ENCODE measurements around the gene AHDC1. TPM values are rescaled to one million over a fixed set of nuclear protein-coding genes. Genes with fewer than 3 reads are reported as not detected.

The AHDC1 gene
- total and polyA plus RNA-seq, 2 of the 13 experiments (the other 11 are each of a cell fraction or from before 2014, with no cell fraction given), result 1.0 to 2.7 TPM

DNA sequence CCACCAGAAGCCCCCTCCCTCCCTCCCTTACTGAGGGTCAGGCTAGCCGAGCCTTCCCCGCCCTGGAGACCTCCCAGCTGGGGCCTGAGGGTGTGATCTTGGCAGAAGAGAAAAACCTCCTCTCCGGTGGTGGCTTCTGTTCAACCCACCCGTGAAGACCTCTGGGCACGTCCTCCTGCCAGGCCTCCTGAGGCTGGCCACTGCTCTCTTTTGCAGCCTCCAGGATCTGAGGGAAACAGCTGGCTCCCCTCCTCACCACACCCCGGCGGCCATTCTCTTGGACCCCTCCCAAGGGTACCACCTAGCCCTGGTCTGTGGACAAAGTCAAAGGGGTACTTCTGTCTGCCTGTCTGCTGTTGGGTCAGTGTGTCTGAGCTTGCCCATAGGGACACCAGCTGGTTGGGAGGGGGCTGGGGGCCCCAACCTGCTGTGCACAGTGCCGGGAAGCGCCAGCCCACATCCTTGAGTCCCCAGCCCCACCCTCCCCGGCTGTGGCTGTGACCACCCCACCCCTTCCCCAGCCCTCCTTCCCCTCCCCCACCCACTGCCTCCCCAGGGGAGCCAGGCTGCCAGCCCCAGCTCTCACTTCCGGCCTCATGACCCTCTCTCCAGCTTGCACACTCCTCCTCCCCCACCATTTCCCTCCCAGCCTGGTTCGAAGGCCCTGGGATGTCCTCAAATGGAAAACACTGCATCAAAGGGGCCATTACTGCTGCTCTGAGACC, 48.1 kb downstream of the AHDC1 start:
- H3K9me3 ChIP-seq (ENCODE audit: low read length), result no peaks in the 10 kb centered on the region
- H3K4me1 ChIP-seq (ENCODE audit: insufficient read depth, low read length), result peaks cover 50% of the 10 kb centered on the region
- H3K36me3 ChIP-seq (replicated peaks in 1 of 2; ENCODE audit: control insufficient read depth in 1 of 2, insufficient read depth in 2 of 2, low read length in 2 of 2), result peaks cover 6 to 12% of the 10 kb centered on the region in 2 experiments; a peak in 3 of 5 replicates
- no peaks in the 10 kb centered on the region for H3K79me2 ChIP-seq (ENCODE audit: insufficient read depth, low read length)
- DNase-seq (ENCODE audit: low spot score), result no peak
- TF ChIP-seq TBX2 (CRISPR knock-in tag; IDR thresholded peaks at IDR 0.05; ENCODE audit: borderline replicate concordance), result no peak
- no peak overlapping the region for H3K27ac ChIP-seq (ENCODE audit: extremely low read length, insufficient read depth, low read length)
- ChIA-PET POLR2A (interaction anchor here (1.0 to 3.2 kb wide), 12 partner anchors 10 to 66 kb away, joined by 3 to 26 read pairs (median 10); partner anchors contain the start of genes AHDC1 and WASF2), CTCF (ENCODE audit: low intra/inter-chr PET ratio, low total read pairs) (interaction anchor here (1.1 to 2.0 kb wide), 5 partner anchors 12 to 107 kb away, joined by 3 to 24 read pairs (median 4); partner anchors contain the start of gene AHDC1)
- H2AFZ ChIP-seq (ENCODE audit: low read length), result no peak overlapping the region
- intact Hi-C loops (cut with micrococcal nuclease; ENCODE audit: unreplicated experiment) (loop anchor here (1.0 kb wide), 1 partner anchor 50 kb away; no protein-coding TSS in a partner anchor), in situ Hi-C loops (cut with HindIII; ENCODE audit: extremely low pct_ligation_motif_present, low pct_unique_long_range_greater_than_20kb) (loop anchor here (5.0 kb wide), 1 partner anchor 51 kb away; no protein-coding TSS in a partner anchor)
- no peak for ATAC-seq
- 91% methylated on average over 8 of the region's 12 CpGs for WGBS (ENCODE audit: low lambda C conversion rate)
- H3K9ac ChIP-seq (ENCODE audit: insufficient read depth, low read depth, low read length), result no peak overlapping the region
- no peak overlapping the region for H3K4me2 ChIP-seq (ENCODE audit: low read depth, low read length)
- FAIRE-seq, result no peak
- no peaks in the 10 kb centered on the region for H3K27me3 ChIP-seq (ENCODE audit: control insufficient read depth in 1 of 2, insufficient read depth in 2 of 2, low read length in 2 of 2)
- BruUV-seq (replicated peaks), result no TSS peak
- H4K20me1 ChIP-seq (ENCODE audit: insufficient read depth, low read length), result no peaks in the 10 kb centered on the region
- H3K4me3 ChIP-seq (replicated peaks in 1 of 3; ENCODE audit: insufficient read depth in 1 of 3, low read depth in 2 of 3, low read length in 3 of 3), result no peak overlapping the region

DNA sequence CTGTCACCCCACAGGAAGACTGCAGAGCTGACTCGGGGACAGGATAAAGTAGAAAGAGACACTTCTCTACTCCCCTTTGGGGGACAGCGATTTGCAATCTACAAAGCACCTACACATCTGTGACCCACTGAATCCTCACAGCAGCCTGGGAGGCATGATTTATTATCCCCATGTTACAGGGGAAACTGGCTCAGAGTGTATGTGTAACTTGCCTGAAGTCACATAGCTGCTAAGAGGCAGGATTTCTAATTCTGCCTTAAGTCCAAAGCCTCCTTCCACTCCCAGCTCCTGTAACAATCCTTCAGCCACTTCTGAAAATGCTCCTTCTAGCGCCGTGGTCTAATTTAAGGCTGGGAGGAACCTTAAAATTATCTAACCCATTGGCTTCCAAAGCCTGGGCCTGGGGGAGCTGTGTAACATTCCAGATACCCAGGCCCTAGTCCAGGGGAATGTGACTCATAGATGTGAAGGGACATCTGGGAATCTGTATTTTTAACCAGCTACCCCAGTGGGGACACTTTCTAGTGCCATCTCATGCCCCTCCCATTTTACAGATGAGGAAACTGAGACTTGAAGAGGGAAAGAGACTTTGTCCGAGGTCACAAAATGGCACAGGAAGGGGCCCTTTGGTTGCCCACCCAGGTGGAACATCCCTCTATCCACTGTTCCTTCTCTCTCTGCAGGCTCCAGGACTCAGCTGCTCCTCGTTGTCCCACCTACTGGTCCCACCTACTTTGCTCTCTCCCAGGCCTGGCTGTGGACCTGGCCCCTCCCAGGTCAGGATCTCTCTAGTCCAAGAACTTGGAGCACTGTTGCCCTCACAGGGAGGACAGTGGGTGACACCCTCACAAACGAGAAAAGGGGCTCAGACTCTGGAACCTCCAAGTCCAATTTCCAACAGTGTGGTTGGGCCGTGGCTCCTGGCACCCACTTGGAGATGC, 48.9 kb downstream of the AHDC1 start:
- POLR2A ChIA-PET, result interaction anchor here (0.7 to 2.0 kb wide), 11 partner anchors 9 to 52 kb away, joined by 3 to 20 read pairs (median 5); partner anchors contain the start of gene AHDC1
- H3K79me2 ChIP-seq (ENCODE audit: insufficient read depth, low read length), result no peaks in the 10 kb centered on the region
- intact Hi-C loops (cut with micrococcal nuclease; ENCODE audit: unreplicated experiment) (no loop called here), in situ Hi-C loops (cut with HindIII; ENCODE audit: extremely low pct_ligation_motif_present, low pct_unique_long_range_greater_than_20kb) (loop anchor here (5.0 kb wide), 1 partner anchor 52 kb away; no protein-coding TSS in a partner anchor)
- 68% methylated on average over 8 of the region's 8 CpGs for WGBS (ENCODE audit: low lambda C conversion rate)
- H4K20me1 ChIP-seq (ENCODE audit: insufficient read depth, low read length), result no peaks in the 10 kb centered on the region
- H3K4me3 ChIP-seq (replicated peaks in 1 of 3; ENCODE audit: insufficient read depth in 1 of 3, low read depth in 2 of 3, low read length in 3 of 3), result peak overlapping the region in 1 of 3 experiments; percentile 21; a peak in 2 of 6 replicates
- no peak for FAIRE-seq
- peaks cover 43% of the 10 kb centered on the region for H3K4me1 ChIP-seq (ENCODE audit: insufficient read depth, low read length)
- CTCF ChIA-PET (ENCODE audit: low intra/inter-chr PET ratio, low total read pairs), result no interaction called here
- H3K27ac ChIP-seq (ENCODE audit: extremely low read length, insufficient read depth, low read length), result peak overlapping the region; percentile 54
- no peaks in the 10 kb centered on the region for H3K27me3 ChIP-seq (ENCODE audit: control insufficient read depth in 1 of 2, insufficient read depth in 2 of 2, low read length in 2 of 2)
- H3K4me2 ChIP-seq (ENCODE audit: low read depth, low read length), result peak overlapping the region; percentile 46
- ATAC-seq, result no peak
- H2AFZ ChIP-seq (ENCODE audit: low read length), result no peak overlapping the region
- peak overlapping the region; percentile 46 for H3K9ac ChIP-seq (ENCODE audit: insufficient read depth, low read depth, low read length)
- no TSS peak for BruUV-seq (replicated peaks)
- no peak for DNase-seq (ENCODE audit: low spot score)
- H3K9me3 ChIP-seq (ENCODE audit: low read length), result no peaks in the 10 kb centered on the region
- peaks cover 8% of the 10 kb centered on the region in 2 experiments; a peak in 3 of 5 replicates for H3K36me3 ChIP-seq (replicated peaks in 1 of 2; ENCODE audit: control insufficient read depth in 1 of 2, insufficient read depth in 2 of 2, low read length in 2 of 2)
- TF ChIP-seq ZNF263 (CRISPR knock-in tag; IDR thresholded peaks at IDR 0.05), result peak; percentile 88
- no peak for TF ChIP-seq MEF2D (CRISPR knock-in tag; IDR thresholded peaks at IDR 0.05)
- TF ChIP-seq SPEN (CRISPR knock-in tag; IDR thresholded peaks at IDR 0.05; ENCODE audit: low read depth), result no peak
- TF ChIP-seq ZNF121 (CRISPR knock-in tag; IDR thresholded peaks at IDR 0.05), result no peak
- TF ChIP-seq, protein P1, sequence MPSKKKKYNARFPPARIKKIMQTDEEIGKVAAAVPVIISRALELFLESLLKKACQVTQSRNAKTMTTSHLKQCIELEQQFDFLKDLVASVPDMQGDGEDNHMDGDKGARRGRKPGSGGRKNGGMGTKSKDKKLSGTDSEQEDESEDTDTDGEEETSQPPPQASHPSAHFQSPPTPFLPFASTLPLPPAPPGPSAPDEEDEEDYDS (CRISPR knock-in tag; IDR thresholded peaks at IDR 0.05), result no peak
- no peak for TF ChIP-seq TCF7L2 (IDR thresholded peaks at IDR 0.05; ENCODE audit: low read depth, low read length)
- TF ChIP-seq ZNF501 (CRISPR knock-in tag; IDR thresholded peaks at IDR 0.05), result peak; percentile 39; the same call in 1 of the 2 replicates
- TF ChIP-seq, protein P2, sequence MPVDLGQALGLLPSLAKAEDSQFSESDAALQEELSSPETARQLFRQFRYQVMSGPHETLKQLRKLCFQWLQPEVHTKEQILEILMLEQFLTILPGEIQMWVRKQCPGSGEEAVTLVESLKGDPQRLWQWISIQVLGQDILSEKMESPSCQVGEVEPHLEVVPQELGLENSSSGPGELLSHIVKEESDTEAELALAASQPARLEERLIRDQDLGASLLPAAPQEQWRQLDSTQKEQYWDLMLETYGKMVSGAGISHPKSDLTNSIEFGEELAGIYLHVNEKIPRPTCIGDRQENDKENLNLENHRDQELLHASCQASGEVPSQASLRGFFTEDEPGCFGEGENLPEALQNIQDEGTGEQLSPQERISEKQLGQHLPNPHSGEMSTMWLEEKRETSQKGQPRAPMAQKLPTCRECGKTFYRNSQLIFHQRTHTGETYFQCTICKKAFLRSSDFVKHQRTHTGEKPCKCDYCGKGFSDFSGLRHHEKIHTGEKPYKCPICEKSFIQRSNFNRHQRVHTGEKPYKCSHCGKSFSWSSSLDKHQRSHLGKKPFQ (CRISPR knock-in tag; IDR thresholded peaks at IDR 0.05; ENCODE audit: insufficient replicate concordance), result no peak
- TF ChIP-seq ZNF367 (CRISPR knock-in tag; IDR thresholded peaks at IDR 0.05; ENCODE audit: borderline replicate concordance), result no peak
- TF ChIP-seq CHD2 (IDR thresholded peaks at IDR 0.05; ENCODE audit: low read depth, low read length), result no peak
- TF ChIP-seq ZNF629 (CRISPR knock-in tag; conservative IDR thresholded peaks at IDR 0.05), result peak; percentile 84
- no peak for TF ChIP-seq ZSCAN22 (CRISPR knock-in tag; IDR thresholded peaks at IDR 0.05)
- TF ChIP-seq SP5 (CRISPR knock-in tag; IDR thresholded peaks at IDR 0.05; ENCODE audit: borderline replicate concordance, low read depth), result no peak

Measured in HepG2 (cell line).